Measurements from ENCODE around the gene FGF11.
A peak's percentile ranks its signal among the peaks of the same experiment; 100 is the strongest.

The FGF11 gene

DNA sequence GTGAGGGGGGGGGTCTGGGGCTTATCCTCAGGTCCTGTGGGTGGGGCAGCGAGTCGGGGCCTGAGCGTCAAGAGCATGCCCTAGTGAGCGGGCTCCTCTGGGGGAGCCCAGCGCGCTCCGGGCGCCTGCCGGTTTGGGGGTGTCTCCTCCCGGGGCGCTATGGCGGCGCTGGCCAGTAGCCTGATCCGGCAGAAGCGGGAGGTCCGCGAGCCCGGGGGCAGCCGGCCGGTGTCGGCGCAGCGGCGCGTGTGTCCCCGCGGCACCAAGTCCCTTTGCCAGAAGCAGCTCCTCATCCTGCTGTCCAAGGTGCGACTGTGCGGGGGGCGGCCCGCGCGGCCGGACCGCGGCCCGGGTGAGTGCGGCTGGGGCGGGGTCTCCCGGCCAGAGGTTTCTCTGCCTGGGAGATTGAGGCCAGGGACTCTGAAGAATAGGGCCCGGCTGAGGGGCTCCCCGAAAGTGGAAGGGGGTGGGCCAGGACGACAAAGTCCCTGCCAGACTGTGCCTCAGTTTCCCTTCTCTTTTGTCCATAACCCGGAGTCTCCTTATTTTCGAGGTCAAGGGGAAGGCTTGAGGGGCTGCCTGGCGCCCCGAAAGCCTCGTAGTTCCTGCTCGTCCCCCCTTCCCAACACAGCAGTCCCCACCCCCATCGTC is at the start of gene FGF11:
Gene FGF11 (plus strand): TSS at position 51 of the 651 bp plus-strand sequence. CDS start 109 bp downstream, at position 160.
- TF ChIP-seq, protein P1, sequence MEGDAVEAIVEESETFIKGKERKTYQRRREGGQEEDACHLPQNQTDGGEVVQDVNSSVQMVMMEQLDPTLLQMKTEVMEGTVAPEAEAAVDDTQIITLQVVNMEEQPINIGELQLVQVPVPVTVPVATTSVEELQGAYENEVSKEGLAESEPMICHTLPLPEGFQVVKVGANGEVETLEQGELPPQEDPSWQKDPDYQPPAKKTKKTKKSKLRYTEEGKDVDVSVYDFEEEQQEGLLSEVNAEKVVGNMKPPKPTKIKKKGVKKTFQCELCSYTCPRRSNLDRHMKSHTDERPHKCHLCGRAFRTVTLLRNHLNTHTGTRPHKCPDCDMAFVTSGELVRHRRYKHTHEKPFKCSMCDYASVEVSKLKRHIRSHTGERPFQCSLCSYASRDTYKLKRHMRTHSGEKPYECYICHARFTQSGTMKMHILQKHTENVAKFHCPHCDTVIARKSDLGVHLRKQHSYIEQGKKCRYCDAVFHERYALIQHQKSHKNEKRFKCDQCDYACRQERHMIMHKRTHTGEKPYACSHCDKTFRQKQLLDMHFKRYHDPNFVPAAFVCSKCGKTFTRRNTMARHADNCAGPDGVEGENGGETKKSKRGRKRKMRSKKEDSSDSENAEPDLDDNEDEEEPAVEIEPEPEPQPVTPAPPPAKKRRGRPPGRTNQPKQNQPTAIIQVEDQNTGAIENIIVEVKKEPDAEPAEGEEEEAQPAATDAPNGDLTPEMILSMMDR (conservative IDR thresholded peaks at IDR 0.05; ENCODE audit: low read depth, low read length), result no peak
- peak within 1 kb of the TSS; percentile 51 for H3K4me3 ChIP-seq (ENCODE audit: low read depth, low read length)
- DNase-seq (ENCODE audit: low read depth), result no peak

- DNase-seq (ENCODE audit: low read depth), result no peak
- TF ChIP-seq, protein P1 (conservative IDR thresholded peaks at IDR 0.05; ENCODE audit: low read depth, low read length), result no peak
- H3K4me3 ChIP-seq (ENCODE audit: low read depth, low read length), result no peak overlapping the region
These were observed 49.1 kb upstream of the FGF11 start for GRCh38 chr17:7389924-7390910.

- H3K4me3 ChIP-seq (ENCODE audit: low read depth, low read length), result no peak overlapping the region
- TF ChIP-seq, protein P1 (conservative IDR thresholded peaks at IDR 0.05; ENCODE audit: low read depth, low read length), result no peak
- no peak for DNase-seq (ENCODE audit: low read depth)
These were observed 48.0 kb upstream of the FGF11 start for GRCh38 chr17:7391307-7391706.

DNA sequence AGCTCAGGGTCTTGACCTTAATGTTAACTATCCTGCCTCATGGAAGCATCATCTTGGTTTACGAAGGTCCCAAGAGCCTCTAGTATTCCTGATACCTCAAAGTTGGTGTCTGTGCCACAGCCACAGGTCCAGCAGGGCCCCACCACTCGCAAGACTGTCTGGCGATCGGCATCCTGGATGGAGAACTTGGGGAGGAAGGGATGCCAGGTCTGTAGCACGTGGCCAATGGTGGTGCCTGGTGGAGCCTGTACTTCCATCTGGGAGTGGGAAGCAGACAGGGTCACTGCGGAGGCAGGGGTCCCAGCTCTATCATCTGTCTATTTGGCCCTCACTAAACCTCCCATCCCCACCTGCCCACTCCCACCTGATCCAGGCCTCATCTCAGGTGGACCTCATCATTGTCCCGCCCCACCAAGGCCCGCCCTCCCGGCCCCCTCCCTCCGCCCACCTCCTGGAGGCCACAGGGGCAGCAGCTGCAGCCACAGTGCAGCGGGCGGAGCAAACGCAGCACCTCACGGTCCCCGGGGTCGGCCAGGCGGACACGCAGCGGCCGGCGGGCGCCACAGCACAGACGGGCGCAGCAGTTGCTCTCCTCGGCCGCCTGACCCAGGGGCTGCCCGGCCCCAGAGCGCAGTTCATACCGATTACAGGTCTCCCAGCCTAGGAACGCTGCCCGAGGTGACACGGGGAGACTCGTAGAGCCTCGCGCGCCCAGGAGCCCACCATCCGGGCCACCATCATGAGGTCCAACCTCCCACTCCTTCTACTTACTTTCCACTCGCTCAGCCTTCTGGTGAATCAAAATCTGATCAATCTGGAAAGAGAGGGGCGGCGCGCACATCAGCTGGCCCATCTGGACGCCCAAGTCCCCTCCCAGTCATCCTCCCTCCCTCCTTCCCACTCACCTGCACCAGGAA is 46.4 kb upstream of the FGF11 start:
- no peak for DNase-seq (ENCODE audit: low read depth)
- peak overlapping the region; percentile 85 for H3K4me3 ChIP-seq (ENCODE audit: low read depth, low read length)
- TF ChIP-seq, protein P1 (conservative IDR thresholded peaks at IDR 0.05; ENCODE audit: low read depth, low read length), result no peak

- peak; percentile 25 for DNase-seq (ENCODE audit: low read depth)
- H3K4me3 ChIP-seq (ENCODE audit: low read depth, low read length), result peak overlapping the region; percentile 85
- TF ChIP-seq, protein P1 (conservative IDR thresholded peaks at IDR 0.05; ENCODE audit: low read depth, low read length), result peak; percentile 15
These were observed 45.5 kb upstream of the FGF11 start for GRCh38 chr17:7393613-7394451.
